Measurements from ENCODE around the gene ATF6.
"Not testable (repeated sequence)": the region's sequence is repeated elsewhere in the genome, so short reads cannot be mapped to it uniquely, and the experiment has no call there.

Gene ATF6, protein sequence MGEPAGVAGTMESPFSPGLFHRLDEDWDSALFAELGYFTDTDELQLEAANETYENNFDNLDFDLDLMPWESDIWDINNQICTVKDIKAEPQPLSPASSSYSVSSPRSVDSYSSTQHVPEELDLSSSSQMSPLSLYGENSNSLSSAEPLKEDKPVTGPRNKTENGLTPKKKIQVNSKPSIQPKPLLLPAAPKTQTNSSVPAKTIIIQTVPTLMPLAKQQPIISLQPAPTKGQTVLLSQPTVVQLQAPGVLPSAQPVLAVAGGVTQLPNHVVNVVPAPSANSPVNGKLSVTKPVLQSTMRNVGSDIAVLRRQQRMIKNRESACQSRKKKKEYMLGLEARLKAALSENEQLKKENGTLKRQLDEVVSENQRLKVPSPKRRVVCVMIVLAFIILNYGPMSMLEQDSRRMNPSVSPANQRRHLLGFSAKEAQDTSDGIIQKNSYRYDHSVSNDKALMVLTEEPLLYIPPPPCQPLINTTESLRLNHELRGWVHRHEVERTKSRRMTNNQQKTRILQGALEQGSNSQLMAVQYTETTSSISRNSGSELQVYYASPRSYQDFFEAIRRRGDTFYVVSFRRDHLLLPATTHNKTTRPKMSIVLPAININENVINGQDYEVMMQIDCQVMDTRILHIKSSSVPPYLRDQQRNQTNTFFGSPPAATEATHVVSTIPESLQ

DNA sequence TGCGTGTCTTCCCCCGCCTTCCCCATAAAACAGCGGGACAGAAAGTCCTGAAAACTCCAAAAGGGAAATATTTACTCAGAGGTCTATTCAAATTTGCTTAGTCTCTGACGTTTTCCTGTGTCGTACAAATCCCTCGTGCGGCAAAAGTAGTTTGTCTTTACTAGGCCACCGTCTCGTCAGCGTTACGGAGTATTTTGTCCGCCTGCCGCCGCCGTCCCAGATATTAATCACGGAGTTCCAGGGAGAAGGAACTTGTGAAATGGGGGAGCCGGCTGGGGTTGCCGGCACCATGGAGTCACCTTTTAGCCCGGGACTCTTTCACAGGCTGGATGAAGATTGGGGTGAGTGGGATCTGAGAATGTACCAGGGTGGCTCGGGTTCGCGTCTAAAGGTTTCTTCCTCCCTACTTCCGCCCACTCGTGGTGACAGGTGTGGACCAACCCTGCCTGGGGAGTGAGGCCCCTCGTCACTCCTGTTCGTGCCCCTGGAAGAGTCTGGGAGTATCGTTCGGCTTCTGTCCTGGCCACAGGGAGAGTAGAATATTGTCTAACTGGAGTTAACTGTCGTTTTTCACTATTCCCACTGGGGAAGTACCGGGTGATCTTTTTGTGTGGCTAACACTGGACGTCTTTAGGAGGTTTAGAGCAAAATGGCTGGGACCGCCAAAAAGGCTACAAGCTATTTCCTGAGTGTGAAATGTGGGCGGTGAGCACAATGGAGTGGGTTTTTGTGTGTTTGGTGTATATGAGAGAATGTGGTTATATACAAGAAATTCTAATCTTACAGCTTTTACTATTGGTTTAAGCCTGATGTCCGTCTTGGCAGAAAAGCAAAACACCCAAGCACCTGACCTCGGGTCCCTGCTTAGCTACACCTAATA lies at the start of gene ATF6:
ATF6 (plus strand) TSS at position 219 of the 880 bp plus-strand sequence; CDS start at position 260, 41 bp downstream.
- DNase-seq (ENCODE audit: low read depth): peak; percentile 65

GRCh38 chr1:161718559-161719324 lies 47.4 kb upstream of the ATF6 start:
- no peak for DNase-seq (ENCODE audit: low read depth)

GRCh38 chr1:161719325-161719611 lies 46.9 kb upstream of the ATF6 start:
- no peak for DNase-seq (ENCODE audit: low read depth)

DNA sequence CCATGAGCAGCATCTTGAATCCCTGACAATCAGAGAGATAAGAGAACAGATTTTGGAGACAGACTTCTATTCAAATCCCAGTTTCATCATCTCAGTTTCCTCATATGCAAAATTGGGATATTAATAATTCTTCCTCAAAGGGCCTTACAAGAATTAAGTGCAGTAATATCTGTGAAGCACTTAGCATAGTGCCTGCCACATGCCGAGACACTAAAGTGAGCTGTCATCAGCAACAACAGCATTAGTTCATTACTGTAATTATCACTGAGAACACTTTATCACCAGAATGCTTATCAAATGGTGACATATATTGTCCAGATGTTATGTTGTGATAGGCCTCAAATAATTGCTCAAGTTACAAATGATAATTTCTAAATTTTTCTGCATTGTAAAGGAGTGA lies 45.7 kb upstream of the ATF6 start:
- DNase-seq (ENCODE audit: low read depth): no peak

- DNase-seq (ENCODE audit: low read depth): no peak
Observed at GRCh38 chr1:161720956-161721737, 45.0 kb upstream of the ATF6 start, which contains the start of gene FCRLB. TSS of gene FCRLB (plus strand) at chr1:161721544. CDS start at chr1:161722673, 1,129 bp downstream.

- no peak for DNase-seq (ENCODE audit: low read depth)
Observed at GRCh38 chr1:161721738-161722343, 44.3 kb upstream of the ATF6 start.

DNA sequence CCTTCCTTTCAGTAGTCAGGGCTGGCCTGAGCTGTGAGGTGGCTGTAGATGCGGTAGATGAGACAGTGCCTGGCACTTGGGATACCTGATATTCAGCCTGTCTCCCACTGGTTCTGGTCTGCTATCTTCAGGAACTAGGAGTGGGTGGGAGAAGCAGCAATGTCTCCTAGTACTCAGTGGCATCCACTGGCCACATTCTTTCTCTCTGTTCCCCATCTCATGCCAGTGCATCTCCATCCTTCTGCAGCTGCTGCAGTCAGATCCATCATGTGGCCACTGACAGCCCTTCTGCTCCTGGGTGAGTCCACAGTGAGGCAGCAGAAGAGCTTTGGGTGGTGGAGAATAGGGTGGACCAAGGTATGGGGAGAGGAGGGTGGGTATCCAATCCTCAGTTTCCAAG lies 43.7 kb upstream of the ATF6 start:
- DNase-seq (ENCODE audit: low read depth): no peak

DNA sequence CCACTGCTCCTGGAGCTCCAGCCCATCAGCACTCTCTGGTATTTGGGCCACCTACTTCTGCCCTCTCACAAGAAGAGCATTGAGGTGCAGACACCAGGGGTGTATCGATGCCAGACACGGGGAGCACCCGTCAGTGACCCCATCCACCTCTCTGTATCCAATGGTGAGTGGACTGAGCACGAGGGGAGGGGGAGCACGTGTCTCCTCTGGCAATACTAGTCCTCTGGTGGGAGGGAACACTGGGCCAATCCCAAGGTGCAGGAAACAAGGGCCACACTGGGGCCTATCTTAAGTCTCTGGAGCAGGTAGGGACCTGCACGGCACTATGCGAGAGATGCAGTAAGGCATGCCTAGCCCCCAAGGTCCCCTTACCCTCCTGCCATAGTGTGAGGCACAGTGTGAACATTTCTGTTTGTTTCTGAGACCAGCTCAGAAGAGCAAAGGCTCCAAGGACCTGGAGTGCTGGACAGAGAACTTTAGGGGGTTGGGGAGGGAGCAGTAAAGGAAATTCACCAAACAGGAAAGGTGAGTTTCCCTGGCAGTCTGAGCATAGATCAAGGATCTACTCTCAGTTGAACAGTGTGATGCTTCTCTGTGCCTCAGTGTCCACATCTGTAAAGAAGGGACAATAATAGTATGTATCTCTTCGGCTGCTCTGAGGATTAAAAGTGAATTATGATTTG lies 42.5 kb upstream of the ATF6 start:
- DNase-seq (ENCODE audit: low read depth): no peak

- DNase-seq (ENCODE audit: low read depth): not testable (repeated sequence)
Observed at GRCh38 chr1:161725258-161725907, 40.7 kb upstream of the ATF6 start.

DNA sequence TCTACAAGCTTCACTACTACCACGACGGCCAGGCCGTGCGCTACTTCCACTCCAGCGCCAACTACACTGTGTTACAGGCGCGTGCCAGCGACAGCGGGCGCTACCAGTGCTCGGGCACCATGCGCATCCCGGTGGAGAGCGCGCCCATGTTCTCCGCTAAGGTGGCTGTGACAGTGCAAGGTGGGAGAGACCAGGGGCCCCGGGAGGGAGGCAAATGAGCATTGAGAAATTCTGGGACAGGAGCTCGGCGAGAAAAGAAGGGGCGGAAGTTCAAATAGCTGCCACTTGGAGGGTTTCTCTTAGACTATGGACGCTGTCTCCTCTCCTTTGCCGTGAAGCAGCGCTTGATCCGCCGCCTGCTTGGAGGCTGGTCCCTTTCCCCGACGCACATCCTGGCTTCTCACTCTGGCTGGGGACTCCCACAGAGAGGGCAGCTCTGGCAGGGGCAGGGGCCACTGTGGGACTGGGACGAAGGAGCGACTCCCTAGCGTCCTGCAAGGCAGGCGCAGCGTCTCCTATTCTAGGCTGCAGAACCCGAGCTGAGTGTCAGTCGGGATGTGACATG lies 40.1 kb upstream of the ATF6 start:
- DNase-seq (ENCODE audit: low read depth): peak; percentile 14

- DNase-seq (ENCODE audit: low read depth): peak; percentile 60
Observed at GRCh38 chr1:161726473-161727255, 39.5 kb upstream of the ATF6 start.

DNA sequence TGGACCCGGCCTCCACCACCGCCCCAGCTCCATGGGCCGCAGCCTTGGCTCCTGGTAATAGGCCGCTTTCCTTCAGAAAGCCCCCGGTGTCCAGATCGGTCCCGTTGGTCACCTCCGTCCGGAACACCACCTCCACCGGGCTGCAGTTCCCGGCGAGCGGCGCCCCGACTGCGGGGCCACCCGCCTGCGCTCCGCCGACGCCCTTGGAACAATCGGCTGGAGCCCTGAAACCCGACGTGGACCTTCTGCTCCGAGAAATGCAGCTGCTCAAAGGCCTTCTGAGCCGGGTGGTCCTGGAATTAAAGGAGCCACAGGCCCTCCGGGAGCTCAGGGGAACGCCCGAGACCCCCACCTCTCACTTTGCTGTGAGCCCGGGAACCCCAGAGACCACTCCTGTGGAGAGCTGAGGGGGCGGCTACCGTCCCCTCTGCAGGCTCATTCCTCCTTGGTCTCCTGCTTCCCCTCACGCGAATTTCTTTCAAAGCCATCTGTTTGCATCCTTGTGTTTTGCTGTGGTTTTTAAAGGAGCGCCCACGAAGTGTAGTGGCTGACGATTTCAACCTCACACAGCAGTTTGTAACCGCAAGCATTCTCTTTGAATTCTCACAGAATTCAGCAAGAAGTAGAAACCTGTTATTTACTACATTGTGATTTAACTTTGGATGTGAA lies 38.7 kb upstream of the ATF6 start:
- no peak for DNase-seq (ENCODE audit: low read depth)

GRCh38 chr1:161728376-161729226 lies 37.5 kb upstream of the ATF6 start:
- DNase-seq (ENCODE audit: low read depth): no peak

DNA sequence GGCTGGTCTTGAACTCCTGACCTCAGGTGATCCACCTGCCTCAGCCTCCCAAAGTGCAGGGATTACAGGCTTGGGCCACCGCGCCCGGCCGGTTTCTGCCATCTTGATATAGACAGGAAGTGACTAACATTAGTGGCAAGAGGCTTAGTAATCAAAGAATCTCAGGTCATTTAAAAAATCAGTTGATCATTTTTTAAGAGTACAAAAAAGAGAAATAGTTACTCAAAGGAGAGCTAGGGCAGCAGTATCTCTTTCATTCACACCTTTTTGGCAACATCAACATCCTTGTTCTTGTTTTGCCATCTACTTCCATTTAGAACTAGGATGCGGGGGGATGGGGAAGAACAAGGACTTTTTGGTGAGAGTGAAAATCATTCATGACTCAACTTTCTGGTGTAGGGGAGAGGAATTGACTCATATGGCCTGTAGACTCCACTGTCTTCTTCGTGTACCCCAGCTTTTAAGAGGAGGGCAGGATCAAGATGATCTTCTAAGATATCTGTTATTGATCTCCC lies 36.0 kb upstream of the ATF6 start:
- no peak for DNase-seq (ENCODE audit: low read depth)

- no peak for DNase-seq (ENCODE audit: low read depth)
Observed at GRCh38 chr1:161731241-161731640, 34.9 kb upstream of the ATF6 start.

- DNase-seq (ENCODE audit: low read depth): no peak
Observed at GRCh38 chr1:161731981-161732718, 34.0 kb upstream of the ATF6 start.

Data from activated T-cell treated with anti-CD3 and anti-CD28 coated beads for 1 hour (primary cell).